HEK293T (cell line): Measurements from ENCODE around the gene TXK.

ENCODE experiments used
- CTCF ChIA-PET: fragments of 350-600 bp; formaldehyde crosslinking; extraction: SDS; loops from one replicate; lab custom pipeline; 2021; ENCODE audit warnings: antibody characterized with exemption, inconsistent platforms; lab: Yijun Ruan, JAX
- POLR2A ChIA-PET: fragments of 350-600 bp; formaldehyde crosslinking; extraction: SDS; loops from one replicate; lab custom pipeline; 2020; ENCODE audit warnings: antibody characterized with exemption, inconsistent platforms; lab: Yijun Ruan, JAX
- DNase-seq: peaks from one replicate; pipeline ENCODE4 v3.0.0; 2012; ENCODE audit warnings: mixed read lengths; ENCODE audit errors: extremely low spot score
- ARNT ChIP-seq: fragments of 450-650 bp; IDR thresholded peaks from 2 replicates; pipeline ENCODE4 v1.6.1; 2017; ENCODE audit warnings: mild to moderate bottlenecking
- BHLHE40 ChIP-seq: fragments of 450-650 bp; IDR thresholded peaks from 2 replicates; pipeline ENCODE4 v1.6.1; 2016; ENCODE audit warnings: mild to moderate bottlenecking, moderate library complexity, borderline replicate concordance
- CTBP1 ChIP-seq: fragments of 450-650 bp; IDR thresholded peaks from 2 replicates; pipeline ENCODE4 v1.6.1; 2016; ENCODE audit warnings: borderline replicate concordance
- ELF4 ChIP-seq: fragments of 450-650 bp; IDR thresholded peaks from 2 replicates; pipeline ENCODE4 v1.6.1; 2017; ENCODE audit warnings: antibody characterized with exemption
- FOXA1 ChIP-seq: fragments of 450-650 bp; IDR thresholded peaks from 2 replicates; pipeline ENCODE4 v1.6.1; 2016; ENCODE audit warnings: mild to moderate bottlenecking
- FOXK2 ChIP-seq: fragments of 450-650 bp; IDR thresholded peaks from 2 replicates; pipeline ENCODE4 v1.6.1; 2016; ENCODE audit warnings: mild to moderate bottlenecking
- FOXM1 ChIP-seq: fragments of 450-650 bp; IDR thresholded peaks from 2 replicates; pipeline ENCODE4 v1.6.1; 2017; ENCODE audit warnings: mild to moderate bottlenecking, borderline replicate concordance
- HDGF ChIP-seq: fragments of 450-650 bp; IDR thresholded peaks from 2 replicates; pipeline ENCODE4 v1.6.1; 2017; ENCODE audit warnings: antibody characterized with exemption, borderline replicate concordance
- L3MBTL2 ChIP-seq: fragments of 450-650 bp; conservative IDR thresholded peaks from 2 replicates; pipeline ENCODE4 v1.6.1; 2016; ENCODE audit warnings: mild to moderate bottlenecking
- LEF1 ChIP-seq: fragments of 450-650 bp; IDR thresholded peaks from 2 replicates; pipeline ENCODE4 v1.6.1; 2017; ENCODE audit warnings: mild to moderate bottlenecking, borderline replicate concordance
- NFRKB ChIP-seq: fragments of 450-650 bp; IDR thresholded peaks from 2 replicates; pipeline ENCODE4 v1.6.1; 2016; ENCODE audit warnings: mild to moderate bottlenecking, moderate library complexity
- PKNOX1 ChIP-seq: fragments of 450-650 bp; IDR thresholded peaks from 2 replicates; pipeline ENCODE4 v1.6.1; 2016
- SP1 ChIP-seq: fragments of 450-650 bp; IDR thresholded peaks from 2 replicates; pipeline ENCODE4 v1.6.1; 2017
- SUZ12 ChIP-seq: fragments of 450-650 bp; IDR thresholded peaks from 2 replicates; pipeline ENCODE4 v1.6.1; 2016; ENCODE audit warnings: mild to moderate bottlenecking
- TARDBP ChIP-seq: fragments of 450-650 bp; IDR thresholded peaks from 2 replicates; pipeline ENCODE4 v1.6.1; 2016
- ZNF384 ChIP-seq: fragments of 450-650 bp; IDR thresholded peaks from 2 replicates; pipeline ENCODE4 v1.6.1; 2016

The TXK gene

GRCh38 chr4:48114412-48114811 lies 19.6 kb downstream of the TXK start:
- ChIA-PET CTCF (no interaction called here), POLR2A (no interaction called here)
- TF ChIP-seq SP1 (no peak), ARNT (no peak), FOXK2 (no peak), FOXM1 (no peak), ZNF384 (no peak), SUZ12 (no peak), L3MBTL2 (no peak), PKNOX1 (no peak), NFRKB (no peak), ELF4 (no peak), HDGF (no peak), CTBP1 (no peak), FOXA1 (no peak), LEF1 (no peak), BHLHE40 (no peak), TARDBP (no peak)
- no peak for DNase-seq

DNA sequence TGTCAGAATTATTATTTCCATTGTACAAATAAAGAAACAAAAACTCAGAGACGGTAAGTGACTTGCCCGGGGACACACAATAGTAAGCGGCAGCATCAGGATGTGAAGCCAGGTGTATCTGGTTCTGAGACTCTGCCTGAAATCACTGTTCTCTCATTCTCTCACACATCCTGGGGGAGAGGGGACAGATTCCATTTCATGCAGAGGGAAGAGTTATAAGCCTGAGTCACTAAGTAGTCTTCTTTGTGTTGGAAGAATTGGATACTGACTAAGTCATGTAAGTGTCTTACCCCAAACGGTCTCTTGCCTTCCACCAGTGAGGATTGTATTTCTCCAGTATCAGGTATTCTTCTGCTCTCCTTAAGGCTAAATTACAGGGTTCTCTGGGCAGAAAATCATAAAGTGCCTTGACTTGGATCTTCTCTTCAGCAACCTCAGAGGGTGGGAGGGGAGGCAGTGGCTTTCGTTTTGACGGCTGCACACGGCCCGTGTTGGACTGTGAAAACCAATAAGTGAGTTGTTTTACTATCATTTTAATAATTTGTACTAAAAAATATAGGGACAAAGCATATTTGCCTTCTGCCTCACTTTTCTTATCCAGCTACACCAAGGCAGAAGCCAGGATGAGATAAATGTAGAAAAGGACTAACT lies 21.9 kb downstream of the TXK start:
- TF ChIP-seq CTBP1 (no peak), NFRKB (no peak), SUZ12 (no peak), ZNF384 (no peak), TARDBP (no peak), SP1 (no peak), ELF4 (no peak), L3MBTL2 (no peak)
- ChIA-PET CTCF (no interaction called here), POLR2A (no interaction called here)
- no peak for DNase-seq

DNA sequence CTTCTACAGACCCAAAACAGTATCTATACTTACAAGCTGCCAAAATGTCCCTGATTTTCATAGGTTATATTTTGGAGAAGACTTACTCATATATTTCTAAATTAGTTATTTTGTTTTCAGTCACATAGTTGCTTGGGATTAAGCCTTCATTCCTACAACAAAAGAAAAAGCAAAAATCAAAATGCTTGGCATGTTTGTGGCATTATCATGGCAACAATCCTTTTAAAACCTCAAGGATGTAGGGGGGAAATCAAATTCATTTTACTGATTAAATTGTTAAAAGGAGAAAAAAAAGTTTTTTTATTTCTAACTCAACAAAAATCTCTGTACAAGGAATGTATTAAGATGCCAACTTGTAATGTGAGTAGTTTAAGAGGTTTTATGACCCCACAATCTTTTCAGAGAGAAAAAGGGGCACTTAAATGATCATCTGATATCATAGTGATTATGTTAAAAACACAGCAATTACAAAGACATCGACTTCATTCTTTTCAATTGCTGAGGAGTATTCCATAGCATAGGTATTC lies 23.5 kb downstream of the TXK start:
- ChIA-PET POLR2A (no interaction called here), CTCF (no interaction called here)
- no peak for TF ChIP-seq FOXA1
- no peak for TF ChIP-seq FOXK2
- no peak for TF ChIP-seq ZNF384
- TF ChIP-seq CTBP1: no peak
- TF ChIP-seq SUZ12: no peak
- no peak for TF ChIP-seq LEF1
- TF ChIP-seq BHLHE40: no peak
- no peak for TF ChIP-seq FOXM1
- no peak for TF ChIP-seq L3MBTL2
- no peak for TF ChIP-seq SP1
- no peak for TF ChIP-seq ARNT
- TF ChIP-seq TARDBP: no peak
- no peak for TF ChIP-seq PKNOX1
- no peak for TF ChIP-seq NFRKB
- TF ChIP-seq HDGF: no peak
- no peak for TF ChIP-seq ELF4
- no peak for DNase-seq

- POLR2A ChIA-PET: no interaction called here
- CTCF ChIA-PET: interaction anchor here (0.8 to 1.9 kb wide), 2 partner anchors 9 to 11 kb away, joined by 4 to 5 read pairs; no protein-coding TSS in a partner anchor
- TF ChIP-seq FOXA1: no peak
- no peak for TF ChIP-seq ZNF384
- TF ChIP-seq SP1: no peak
- no peak for TF ChIP-seq TARDBP
- no peak for TF ChIP-seq BHLHE40
- TF ChIP-seq L3MBTL2: no peak
- TF ChIP-seq SUZ12: no peak
- TF ChIP-seq ELF4: no peak
- no peak for TF ChIP-seq PKNOX1
- no peak for TF ChIP-seq FOXK2
- TF ChIP-seq FOXM1: no peak
- TF ChIP-seq HDGF: no peak
- no peak for TF ChIP-seq NFRKB
- no peak for TF ChIP-seq CTBP1
- TF ChIP-seq ARNT: no peak
- TF ChIP-seq LEF1: no peak
- peak; percentile 15 for DNase-seq
These were observed 24.4 kb downstream of the TXK start for GRCh38 chr4:48109413-48110263.

GRCh38 chr4:48108309-48109073 lies 25.6 kb downstream of the TXK start:
- DNase-seq: no peak
- CTCF ChIA-PET: interaction anchor here (0.6 to 1.9 kb wide), 4 partner anchors 9 to 101 kb away, joined by 3 to 5 read pairs (median 4); no protein-coding TSS in a partner anchor
- no peak for TF ChIP-seq PKNOX1
- TF ChIP-seq FOXK2: no peak
- TF ChIP-seq NFRKB: no peak
- TF ChIP-seq ZNF384: no peak
- no peak for TF ChIP-seq CTBP1
- no peak for TF ChIP-seq FOXM1
- no peak for TF ChIP-seq ELF4
- no peak for TF ChIP-seq HDGF
- no peak for TF ChIP-seq SP1
- no peak for TF ChIP-seq L3MBTL2
- TF ChIP-seq TARDBP: no peak
- TF ChIP-seq SUZ12: no peak
- POLR2A ChIA-PET: no interaction called here
